ENCODE measurements around the gene ALAS1. TPM values are rescaled to one million over a fixed set of nuclear protein-coding genes. Genes with fewer than 3 reads are reported as not detected.

Gene ALAS1
- total RNA-seq, 2 donors from 2014 or later = 90.6 to 103 TPM

GRCh38 chr3:52223449-52224408 lies 25.8 kb downstream of the ALAS1 start:
- H3K4me1 ChIP-seq = no peaks in the 10 kb centered on the region
- H3K36me3 ChIP-seq = no peaks in the 10 kb centered on the region
- DNase-seq = no peak
- no peaks in the 10 kb centered on the region for H3K9me3 ChIP-seq
- H3K4me3 ChIP-seq = no peak overlapping the region
- TF ChIP-seq, protein P1, sequence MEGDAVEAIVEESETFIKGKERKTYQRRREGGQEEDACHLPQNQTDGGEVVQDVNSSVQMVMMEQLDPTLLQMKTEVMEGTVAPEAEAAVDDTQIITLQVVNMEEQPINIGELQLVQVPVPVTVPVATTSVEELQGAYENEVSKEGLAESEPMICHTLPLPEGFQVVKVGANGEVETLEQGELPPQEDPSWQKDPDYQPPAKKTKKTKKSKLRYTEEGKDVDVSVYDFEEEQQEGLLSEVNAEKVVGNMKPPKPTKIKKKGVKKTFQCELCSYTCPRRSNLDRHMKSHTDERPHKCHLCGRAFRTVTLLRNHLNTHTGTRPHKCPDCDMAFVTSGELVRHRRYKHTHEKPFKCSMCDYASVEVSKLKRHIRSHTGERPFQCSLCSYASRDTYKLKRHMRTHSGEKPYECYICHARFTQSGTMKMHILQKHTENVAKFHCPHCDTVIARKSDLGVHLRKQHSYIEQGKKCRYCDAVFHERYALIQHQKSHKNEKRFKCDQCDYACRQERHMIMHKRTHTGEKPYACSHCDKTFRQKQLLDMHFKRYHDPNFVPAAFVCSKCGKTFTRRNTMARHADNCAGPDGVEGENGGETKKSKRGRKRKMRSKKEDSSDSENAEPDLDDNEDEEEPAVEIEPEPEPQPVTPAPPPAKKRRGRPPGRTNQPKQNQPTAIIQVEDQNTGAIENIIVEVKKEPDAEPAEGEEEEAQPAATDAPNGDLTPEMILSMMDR (IDR thresholded peaks at IDR 0.05) = no peak
- no peak overlapping the region for H3K27ac ChIP-seq
- intact Hi-C loops (cut with DNase I) = no loop called here
- H3K9ac ChIP-seq (ENCODE audit: low read depth in 2 of 2, low read length in 2 of 2) = no peak overlapping the region
- H3K27me3 ChIP-seq = no peaks in the 10 kb centered on the region

DNA sequence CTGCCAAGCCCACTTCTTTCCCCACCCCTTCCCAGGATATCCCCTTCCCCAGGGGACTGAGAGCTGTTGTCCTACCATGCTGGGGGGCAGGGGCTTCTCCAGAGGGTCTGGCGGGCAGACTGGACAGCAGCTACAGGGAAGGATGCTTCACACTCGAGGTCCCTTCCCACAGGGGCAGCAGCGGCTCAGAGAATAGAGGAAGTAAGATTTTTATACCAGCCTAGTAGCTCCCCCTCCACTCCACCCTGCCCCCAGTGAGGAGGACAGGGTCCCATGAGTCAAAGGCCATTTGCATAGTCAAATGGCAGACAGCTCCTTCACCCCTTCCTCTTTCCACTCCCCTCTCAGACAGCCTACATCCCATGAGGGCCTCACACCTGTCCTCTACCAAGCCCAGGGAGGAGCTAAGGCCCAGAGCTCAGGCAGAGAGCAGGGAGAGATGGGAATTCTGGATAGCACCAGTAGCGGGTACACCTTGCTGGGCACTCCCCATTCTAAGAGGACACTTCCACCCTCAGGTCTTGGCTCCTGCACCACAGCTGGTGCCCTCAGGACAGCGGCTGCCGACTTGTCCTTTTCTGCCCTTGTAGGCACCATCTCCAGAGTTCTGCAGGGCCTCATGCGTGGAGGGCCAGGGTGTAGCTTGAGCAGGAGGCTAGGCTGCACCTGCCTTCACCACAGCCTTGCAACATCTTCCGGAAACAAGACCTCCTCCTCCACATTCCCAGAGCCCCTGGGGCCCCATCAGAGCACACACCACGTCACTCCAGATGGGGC lies 27.7 kb downstream of the ALAS1 start, which contains the start of gene TLR9:
Gene TLR9 (minus strand): TSS at position 194 of the 777 bp plus-strand sequence. CDS start 116 bp downstream, at position 78.
- Histone ChIP-seq H3K27ac (no peak within 1 kb of the TSS), H3K36me3 (peaks cover 7% of the 10 kb centered on the region), H3K4me3 (no peak within 1 kb of the TSS), H3K9ac (ENCODE audit: low read depth in 2 of 2, low read length in 2 of 2) (peak within 1 kb of the TSS in 1 of 2 donors; percentile 12), H3K4me1 (no peaks in the 10 kb centered on the region), H3K9me3 (no peaks in the 10 kb centered on the region), H3K27me3 (no peaks in the 10 kb centered on the region)
- intact Hi-C loops (cut with DNase I) = no loop called here
- DNase-seq = no peak
- TF ChIP-seq, protein P1 (IDR thresholded peaks at IDR 0.05) = no peak

DNA sequence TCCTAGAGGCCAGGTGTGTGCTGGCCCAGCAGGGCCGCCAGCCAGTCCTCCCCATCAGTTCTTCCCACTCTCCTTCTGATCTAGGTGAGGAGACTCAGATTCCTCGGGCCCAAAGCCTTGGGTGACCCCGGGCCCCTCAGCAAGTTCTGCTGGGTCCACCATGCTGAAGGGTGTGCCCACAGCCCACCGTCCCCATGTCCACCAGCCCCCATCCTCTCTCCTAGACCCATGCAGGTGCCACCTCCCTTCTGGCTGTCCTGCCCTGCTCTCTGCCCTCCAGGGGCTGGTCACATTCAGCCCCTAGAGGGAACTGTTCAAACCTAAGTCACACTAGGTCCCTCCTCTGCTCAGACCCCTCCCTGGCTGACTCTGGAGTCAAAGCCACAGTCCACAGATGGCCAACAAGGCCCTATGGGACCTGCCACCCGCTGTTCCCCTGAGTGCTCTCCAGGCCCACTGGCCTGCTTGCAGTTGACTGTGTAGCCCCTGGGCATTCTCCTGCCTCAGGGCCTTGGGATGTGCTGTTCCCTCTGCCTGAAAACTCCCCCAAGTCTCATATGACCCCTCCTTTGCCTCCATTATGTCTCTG lies 28.4 kb downstream of the ALAS1 start:
- no peaks in the 10 kb centered on the region for H3K9me3 ChIP-seq
- H3K36me3 ChIP-seq = peaks cover 12% of the 10 kb centered on the region
- H3K27me3 ChIP-seq = no peaks in the 10 kb centered on the region
- TF ChIP-seq, protein P1 (IDR thresholded peaks at IDR 0.05) = no peak
- no peak overlapping the region for H3K4me3 ChIP-seq
- no peak for DNase-seq
- no peaks in the 10 kb centered on the region for H3K4me1 ChIP-seq
- intact Hi-C loops (cut with DNase I) = no loop called here
- no peak overlapping the region for H3K9ac ChIP-seq (ENCODE audit: low read depth in 2 of 2, low read length in 2 of 2)
- no peak overlapping the region for H3K27ac ChIP-seq

DNA sequence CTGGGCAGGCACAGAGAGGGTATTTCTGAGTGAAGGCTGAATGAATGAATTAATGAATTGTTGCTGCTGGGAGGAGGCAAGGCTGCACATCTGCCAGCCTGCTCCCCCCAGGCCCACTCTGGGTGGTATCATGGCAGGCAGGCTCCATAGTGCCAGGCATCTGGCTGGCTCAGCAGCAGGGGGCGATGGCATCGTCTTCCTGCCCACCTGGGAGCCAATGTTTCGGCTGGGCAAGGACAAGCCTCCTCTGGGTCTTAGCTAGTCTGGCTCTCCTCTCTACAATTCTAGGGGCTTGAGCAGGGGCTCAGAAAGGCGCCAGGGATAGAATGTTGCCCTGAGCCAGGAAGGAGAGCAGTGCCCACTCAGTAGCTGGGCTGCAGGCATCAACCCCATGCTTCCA lies 29.2 kb downstream of the ALAS1 start:
- Histone ChIP-seq H3K36me3 (peaks cover 12% of the 10 kb centered on the region), H3K9ac (ENCODE audit: low read depth in 2 of 2, low read length in 2 of 2) (no peak overlapping the region), H3K4me3 (no peak overlapping the region), H3K4me1 (no peaks in the 10 kb centered on the region), H3K9me3 (no peaks in the 10 kb centered on the region), H3K27ac (no peak overlapping the region), H3K27me3 (no peaks in the 10 kb centered on the region)
- no peak for DNase-seq
- TF ChIP-seq, protein P1 (IDR thresholded peaks at IDR 0.05) = no peak
- intact Hi-C loops (cut with DNase I) = no loop called here

DNA sequence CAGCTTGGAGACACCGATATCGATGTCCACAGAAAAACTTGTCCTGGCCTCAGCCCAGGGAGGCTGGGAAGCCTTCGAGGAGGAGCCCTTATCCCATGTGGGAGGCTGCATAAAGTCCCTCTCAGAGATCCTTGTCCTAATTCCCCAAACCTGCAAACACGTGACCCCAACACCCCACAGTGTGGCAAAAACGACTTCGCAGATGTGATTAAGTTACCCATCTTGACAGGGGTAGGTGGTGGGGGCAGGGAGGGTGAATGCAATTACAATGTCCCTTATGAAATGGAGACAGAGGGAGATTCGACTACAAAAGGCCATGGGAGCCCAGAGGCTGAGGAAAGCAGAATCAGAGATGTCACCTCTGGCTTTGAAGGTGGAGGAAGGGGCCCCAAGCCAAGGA lies 29.8 kb downstream of the ALAS1 start:
- intact Hi-C loops (cut with DNase I) = no loop called here
- TF ChIP-seq, protein P1 (IDR thresholded peaks at IDR 0.05) = no peak
- Histone ChIP-seq H3K4me1 (no peaks in the 10 kb centered on the region), H3K36me3 (peaks cover 12% of the 10 kb centered on the region), H3K9ac (ENCODE audit: low read depth in 2 of 2, low read length in 2 of 2) (no peak overlapping the region), H3K27ac (no peak overlapping the region), H3K9me3 (no peaks in the 10 kb centered on the region), H3K27me3 (no peaks in the 10 kb centered on the region), H3K4me3 (no peak overlapping the region)
- no peak for DNase-seq

All from colonic mucosa (tissue), 4 donors.